GM18951 (cell line): ENCODE results near the gene HSD17B3.

Experiments used
- POLR2A ChIP-seq: IDR thresholded peaks from 4 replicates; pipeline ENCODE4 v1.6.1; 2011; ENCODE audit warnings: mild to moderate bottlenecking; ENCODE audit not compliant: insufficient read length, insufficient read depth; ENCODE audit errors: extremely low read depth
- in situ Hi-C: fragments of 300-500 bp; cut with MboI; formaldehyde crosslinking; loops from one replicate; pipeline ENCODE4 v1.12.0; 2022; ENCODE audit warnings: low sequenced_read_pairs, mixed read lengths, inconsistent platforms; ENCODE audit not compliant: unreplicated experiment

Gene HSD17B3

GRCh38 chr9:96289392-96289791 is 12.6 kb downstream of the HSD17B3 start:
- in situ Hi-C loops: no loop called here
- TF ChIP-seq POLR2A: no peak

GRCh38 chr9:96281641-96282040 is 20.3 kb downstream of the HSD17B3 start:
- TF ChIP-seq POLR2A: no peak
- in situ Hi-C loops: no loop called here

- in situ Hi-C loops: no loop called here
- TF ChIP-seq POLR2A: no peak
Observed at GRCh38 chr9:96279932-96280331, 22.0 kb downstream of the HSD17B3 start.

GRCh38 chr9:96274939-96275338 is 27.0 kb downstream of the HSD17B3 start:
- in situ Hi-C loops: no loop called here

GRCh38 chr9:96270236-96270744 is 31.7 kb downstream of the HSD17B3 start:
- in situ Hi-C loops: no loop called here
- TF ChIP-seq POLR2A: no peak

More at GRCh38 chr9:96274939-96275338, 27.0 kb downstream of the HSD17B3 start:
- no peak for TF ChIP-seq POLR2A

GRCh38 chr9:96258967-96259366 is 43.0 kb downstream of the HSD17B3 start:
- in situ Hi-C loops: no loop called here
- no peak for TF ChIP-seq POLR2A

- no peak for TF ChIP-seq POLR2A
- in situ Hi-C loops: no loop called here
Observed at GRCh38 chr9:96256800-96257199, 45.2 kb downstream of the HSD17B3 start.

- no peak for TF ChIP-seq POLR2A
- in situ Hi-C loops: no loop called here
Observed at GRCh38 chr9:96255698-96256097, 46.3 kb downstream of the HSD17B3 start.

GRCh38 chr9:96253059-96253696 is 48.8 kb downstream of the HSD17B3 start:
- in situ Hi-C loops: no loop called here
- no peak for TF ChIP-seq POLR2A

GRCh38 chr9:96251451-96251850 is 50.5 kb downstream of the HSD17B3 start:
- no peak for TF ChIP-seq POLR2A
- in situ Hi-C loops: no loop called here

GRCh38 chr9:96249746-96250145 is 52.2 kb downstream of the HSD17B3 start:
- in situ Hi-C loops: no loop called here
- TF ChIP-seq POLR2A: no peak

GRCh38 chr9:96246267-96246671 is 55.7 kb downstream of the HSD17B3 start:
- in situ Hi-C loops: no loop called here
- no peak for TF ChIP-seq POLR2A

- TF ChIP-seq POLR2A: no peak
- in situ Hi-C loops: no loop called here
Observed at GRCh38 chr9:96245399-96245798, 56.6 kb downstream of the HSD17B3 start.

- in situ Hi-C loops: no loop called here
- no peak for TF ChIP-seq POLR2A
Observed at GRCh38 chr9:96243778-96244177, 58.2 kb downstream of the HSD17B3 start.
